Lower lobe of right lung (tissue), 2 donors: ENCODE data around the gene MYL3. TPM values are rescaled to one million over a fixed set of nuclear protein-coding genes. Genes with fewer than 3 reads are reported as not detected.

Experiments
- ATAC-seq, 2 donors: fragments of 200-7000 bp; cut with Tn5 transposase; one replicate each; pipeline ENCODE4 v1.9.1; 2020 to 2022; ENCODE audit warnings: mild to moderate bottlenecking in 2 of 2, moderate library complexity in 2 of 2
- DNase-seq: peaks from one replicate; pipeline ENCODE4 v3.0.0-alpha.2; 2020
- H3K27ac ChIP-seq: fragments of 200-600 bp; one replicate; pipeline ENCODE4 v1.8.0; 2022
- H3K27me3 ChIP-seq: fragments of 200-600 bp; one replicate; pipeline ENCODE4 v1.8.0; 2022; ENCODE audit warnings: low read depth
- H3K36me3 ChIP-seq: fragments of 200-600 bp; one replicate; pipeline ENCODE4 v1.8.0; 2022; ENCODE audit warnings: mild to moderate bottlenecking
- H3K4me1 ChIP-seq: fragments of 200-600 bp; one replicate; pipeline ENCODE4 v1.8.0; 2022
- H3K4me3 ChIP-seq: fragments of 200-600 bp; one replicate; pipeline ENCODE4 v1.8.0; 2022; ENCODE audit warnings: mild to moderate bottlenecking
- H3K9me3 ChIP-seq: fragments of 200-600 bp; one replicate; pipeline ENCODE4 v1.8.0; 2022
- intact Hi-C: fragments of 100-400 bp; cut with DNase I; formaldehyde crosslinking; loops from one replicate; pipeline ENCODE4 v1.11.0; 2022
- total RNA-seq: library from RNA; stranded (reverse); fragmentation: NEBNext Ultra II Directional; extraction: Animal tissue kit (Norgen Biotek cat#: 25700); gene quantifications from one replicate; pipeline ENCODE4 v1.2.1, GENCODE V29; 2021
- TF ChIP-seq, protein P1 (sequence below): fragments of 200-600 bp; IDR thresholded peaks from one replicate; pipeline ENCODE4 v1.8.0; 2022; ENCODE audit warnings: antibody characterized with exemption, mild to moderate bottlenecking
- donor health status: DM: no; HTN: yes; CAD: no; lungs with severe emphysema.

Gene MYL3
- total RNA-seq, 1 donor from 2014 or later: 2.0 TPM

DNA sequence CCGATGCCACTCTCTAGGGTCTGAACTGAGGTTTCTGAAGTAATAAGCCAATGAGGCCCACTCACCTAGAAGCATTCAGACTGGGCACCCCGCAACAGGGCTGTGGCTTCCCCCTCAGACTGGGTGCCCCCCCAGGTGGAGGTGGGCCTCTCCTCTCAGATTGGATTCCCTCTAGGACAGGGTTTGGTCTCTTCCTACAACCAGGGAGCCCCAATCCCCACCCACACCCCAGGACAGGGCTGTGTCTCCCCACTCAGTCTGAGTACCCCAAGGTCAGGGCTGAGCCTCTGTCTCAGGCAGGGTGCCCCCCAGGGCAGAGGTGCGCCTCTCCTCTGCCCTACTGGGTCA, 41.9 kb upstream of the MYL3 start:
- Histone ChIP-seq H3K4me1 (peaks cover 19% of the 10 kb centered on the region), H3K9me3 (no peaks in the 10 kb centered on the region), H3K36me3 (no peaks in the 10 kb centered on the region), H3K4me3 (no peak overlapping the region), H3K27me3 (peaks cover 4% of the 10 kb centered on the region), H3K27ac (no peak overlapping the region)
- TF ChIP-seq, protein P1, sequence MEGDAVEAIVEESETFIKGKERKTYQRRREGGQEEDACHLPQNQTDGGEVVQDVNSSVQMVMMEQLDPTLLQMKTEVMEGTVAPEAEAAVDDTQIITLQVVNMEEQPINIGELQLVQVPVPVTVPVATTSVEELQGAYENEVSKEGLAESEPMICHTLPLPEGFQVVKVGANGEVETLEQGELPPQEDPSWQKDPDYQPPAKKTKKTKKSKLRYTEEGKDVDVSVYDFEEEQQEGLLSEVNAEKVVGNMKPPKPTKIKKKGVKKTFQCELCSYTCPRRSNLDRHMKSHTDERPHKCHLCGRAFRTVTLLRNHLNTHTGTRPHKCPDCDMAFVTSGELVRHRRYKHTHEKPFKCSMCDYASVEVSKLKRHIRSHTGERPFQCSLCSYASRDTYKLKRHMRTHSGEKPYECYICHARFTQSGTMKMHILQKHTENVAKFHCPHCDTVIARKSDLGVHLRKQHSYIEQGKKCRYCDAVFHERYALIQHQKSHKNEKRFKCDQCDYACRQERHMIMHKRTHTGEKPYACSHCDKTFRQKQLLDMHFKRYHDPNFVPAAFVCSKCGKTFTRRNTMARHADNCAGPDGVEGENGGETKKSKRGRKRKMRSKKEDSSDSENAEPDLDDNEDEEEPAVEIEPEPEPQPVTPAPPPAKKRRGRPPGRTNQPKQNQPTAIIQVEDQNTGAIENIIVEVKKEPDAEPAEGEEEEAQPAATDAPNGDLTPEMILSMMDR: no peak
- intact Hi-C loops: no loop called here
- ATAC-seq (no peak), DNase-seq (peak; percentile 19)

DNA sequence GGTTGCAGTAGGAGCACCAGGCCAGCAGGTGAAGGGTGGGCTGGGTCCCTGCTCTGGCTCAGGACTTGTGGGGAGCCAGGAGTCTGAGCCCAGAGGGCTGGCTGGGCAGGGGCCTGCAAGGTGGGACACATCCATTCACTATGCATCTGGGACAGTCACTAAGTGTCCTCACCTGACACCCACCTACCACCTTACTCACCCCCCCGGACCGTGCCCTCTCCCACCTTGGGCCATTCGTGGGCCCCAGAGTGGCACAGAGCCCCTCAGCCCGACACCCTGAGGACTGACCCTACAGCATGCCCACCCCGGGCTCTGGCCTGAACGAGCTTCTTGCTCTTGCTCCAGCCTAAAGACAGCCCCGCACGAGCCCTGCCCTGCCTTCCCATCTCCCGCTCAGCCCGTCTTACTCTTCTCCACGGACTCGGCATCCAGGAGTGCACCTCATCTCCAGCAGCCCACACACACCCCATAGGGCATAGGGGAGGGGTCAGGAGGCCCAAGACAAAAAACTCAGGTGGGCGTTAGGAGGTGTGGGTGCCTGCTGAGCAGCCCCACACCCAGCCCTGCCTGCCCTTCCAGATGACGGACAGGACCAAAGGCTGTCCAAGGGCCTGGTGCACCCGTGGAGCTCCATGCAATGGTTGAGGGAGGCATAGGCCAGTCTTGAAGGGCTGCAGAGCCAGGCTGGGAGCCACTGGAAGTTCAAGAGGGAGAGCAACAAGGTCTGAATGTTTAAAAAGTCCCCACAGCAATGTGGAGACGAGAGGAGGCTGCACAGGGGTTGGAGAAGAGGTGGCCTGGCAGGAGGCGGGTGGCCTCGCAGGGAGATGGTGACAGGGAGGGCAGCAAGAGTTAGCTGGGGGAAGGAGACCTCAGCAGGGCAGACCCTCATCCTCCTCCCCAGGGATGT, 41.3 kb upstream of the MYL3 start:
- Histone ChIP-seq H3K36me3 (no peaks in the 10 kb centered on the region), H3K27ac (no peak overlapping the region), H3K4me1 (peaks cover 19% of the 10 kb centered on the region), H3K9me3 (no peaks in the 10 kb centered on the region), H3K4me3 (no peak overlapping the region), H3K27me3 (peaks cover 7% of the 10 kb centered on the region)
- ATAC-seq: no peak
- TF ChIP-seq, protein P1: no peak
- peak; percentile 41 for DNase-seq
- intact Hi-C loops: no loop called here

DNA sequence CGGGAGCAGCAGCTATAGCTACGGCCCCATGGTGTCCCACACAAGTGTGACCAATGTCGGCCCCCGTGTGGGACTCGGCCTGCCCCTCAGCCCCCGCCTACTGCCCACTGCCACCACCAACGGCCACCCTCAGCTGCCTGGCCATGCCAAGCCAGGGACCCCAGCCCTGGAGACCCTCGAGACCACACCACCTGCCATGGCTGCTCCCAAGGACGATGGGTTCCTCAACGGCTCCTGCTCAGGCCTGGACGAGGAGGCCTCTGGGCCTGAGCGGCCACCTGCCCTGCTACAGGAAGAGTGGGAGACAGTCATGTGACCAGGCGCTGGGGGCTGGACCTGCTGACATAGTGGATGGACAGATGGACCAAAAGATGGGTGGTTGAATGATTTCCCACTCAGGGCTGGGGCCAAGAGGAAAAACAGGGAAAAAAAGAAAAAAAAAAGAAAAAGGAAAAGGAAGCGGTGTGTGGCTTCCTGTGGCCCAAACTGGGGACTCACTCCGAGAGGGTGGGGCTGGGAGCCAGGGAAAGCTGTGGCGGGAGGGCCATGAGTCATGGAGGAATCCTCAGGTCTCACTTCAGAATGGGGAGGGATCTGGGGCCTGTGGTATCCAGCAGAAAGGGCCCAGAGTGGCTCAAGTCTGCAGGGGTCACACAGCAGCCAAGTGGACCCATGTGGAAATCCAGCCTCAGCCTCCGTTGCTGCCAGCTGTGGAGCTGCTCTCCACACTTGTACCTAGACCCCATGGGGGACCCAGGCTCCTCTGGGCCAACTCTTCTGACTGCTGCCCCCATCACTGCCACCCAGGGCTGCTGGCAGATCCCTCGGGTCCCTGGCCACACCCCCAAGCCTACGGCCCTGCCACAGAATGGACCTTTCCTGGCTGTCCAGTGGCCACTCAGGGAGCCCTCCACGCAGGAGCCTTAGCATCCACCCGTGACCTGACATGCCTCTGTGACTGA, 40.4 kb upstream of the MYL3 start:
- Histone ChIP-seq H3K27me3 (peaks cover 12% of the 10 kb centered on the region), H3K4me3 (no peak overlapping the region), H3K36me3 (no peaks in the 10 kb centered on the region), H3K4me1 (peaks cover 19% of the 10 kb centered on the region), H3K27ac (no peak overlapping the region), H3K9me3 (no peaks in the 10 kb centered on the region)
- DNase-seq (peak; percentile 39), ATAC-seq (no peak)
- intact Hi-C loops: no loop called here
- TF ChIP-seq, protein P1: no peak

DNA sequence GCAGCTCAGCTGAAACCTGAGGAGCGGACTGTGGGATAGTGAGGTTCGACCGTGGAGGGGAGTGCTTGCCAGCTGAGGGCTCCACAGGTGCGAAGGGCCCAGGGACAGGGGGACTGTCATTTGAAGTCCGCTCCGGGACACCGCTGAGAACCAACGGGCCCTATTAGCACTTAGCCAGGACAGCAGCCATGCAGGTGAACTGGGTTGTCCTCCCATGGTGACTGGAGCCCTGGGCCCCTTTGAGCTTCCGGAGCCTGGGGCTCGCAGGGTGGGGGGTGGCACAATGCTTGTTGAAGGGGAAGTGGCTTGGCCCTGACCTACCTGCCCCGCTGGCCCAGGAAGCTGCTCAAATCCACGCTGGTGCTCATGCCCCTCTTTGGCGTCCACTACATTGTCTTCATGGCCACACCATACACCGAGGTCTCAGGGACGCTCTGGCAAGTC, 39.0 kb upstream of the MYL3 start:
- no peak overlapping the region for H3K4me3 ChIP-seq
- intact Hi-C loops: no loop called here
- peak; percentile 28 for DNase-seq
- no peak overlapping the region for H3K27ac ChIP-seq
- H3K36me3 ChIP-seq: no peaks in the 10 kb centered on the region
- ATAC-seq: no peak
- H3K4me1 ChIP-seq: peaks cover 14% of the 10 kb centered on the region
- H3K9me3 ChIP-seq: no peaks in the 10 kb centered on the region
- H3K27me3 ChIP-seq: peaks cover 21% of the 10 kb centered on the region
- TF ChIP-seq, protein P1: no peak

DNA sequence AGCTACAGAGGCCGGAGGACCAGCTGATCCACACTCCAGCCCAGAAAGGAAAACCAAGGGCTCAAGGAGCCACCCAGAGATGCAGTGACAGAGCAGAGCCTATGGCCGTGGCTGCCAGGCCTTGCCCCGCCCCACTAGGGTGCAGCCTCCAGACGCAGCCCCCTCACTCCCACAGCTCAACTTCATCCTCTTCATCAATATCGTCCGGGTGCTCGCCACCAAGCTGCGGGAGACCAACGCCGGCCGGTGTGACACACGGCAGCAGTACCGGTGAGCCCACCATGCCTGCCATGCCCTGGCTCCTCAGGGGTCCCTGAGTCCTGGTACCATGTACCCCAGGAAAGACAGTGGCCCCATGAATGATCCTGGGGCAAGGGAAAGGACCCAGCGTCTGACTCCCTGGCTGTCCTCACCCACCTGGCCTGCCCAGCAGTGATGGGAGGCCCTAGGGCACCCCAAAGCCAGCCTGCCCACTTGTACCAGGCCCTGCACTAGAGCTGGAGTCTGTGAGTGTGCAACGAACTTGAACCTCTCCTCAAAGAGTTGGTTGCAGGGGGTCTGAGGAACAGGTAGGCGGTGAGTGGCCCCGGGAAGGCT, 38.4 kb upstream of the MYL3 start:
- H3K4me3 ChIP-seq: no peak overlapping the region
- peak; percentile 44 for DNase-seq
- intact Hi-C loops: no loop called here
- no peaks in the 10 kb centered on the region for H3K36me3 ChIP-seq
- H3K27ac ChIP-seq: no peak overlapping the region
- ATAC-seq: no peak
- H3K9me3 ChIP-seq: no peaks in the 10 kb centered on the region
- peaks cover 14% of the 10 kb centered on the region for H3K4me1 ChIP-seq
- H3K27me3 ChIP-seq: peaks cover 21% of the 10 kb centered on the region
- TF ChIP-seq, protein P1: no peak
